ENCODE data around the gene DPYSL3. TPM values are rescaled to one million over a fixed set of nuclear protein-coding genes. Genes with fewer than 3 reads are reported as not detected.
A peak's percentile ranks its signal among the peaks of the same experiment; 100 is the strongest.

The DPYSL3 gene
- total RNA-seq, 1 donor from 2014 or later: 16.4 TPM

- no peak for DNase-seq (ENCODE audit: low read depth)
Measured at GRCh38 chr5:147515269-147515668, 5.4 kb upstream of the DPYSL3 start.

GRCh38 chr5:147512659-147513379, 3.0 kb upstream of the DPYSL3 start:
- no peak for DNase-seq (ENCODE audit: low read depth)

GRCh38 chr5:147510885-147511284, 1.0 kb upstream of the DPYSL3 start:
- no peak for DNase-seq (ENCODE audit: low read depth)

GRCh38 chr5:147509041-147509709, 693 bp downstream of the DPYSL3 start:
- no peak for DNase-seq (ENCODE audit: low read depth)

- no peak for DNase-seq (ENCODE audit: low read depth)
Measured at GRCh38 chr5:147508711-147509040, 1.2 kb downstream of the DPYSL3 start.

- DNase-seq (ENCODE audit: low read depth): peak; percentile 22
Measured at GRCh38 chr5:147507480-147508126, 2.3 kb downstream of the DPYSL3 start.

GRCh38 chr5:147504535-147504934, 5.3 kb downstream of the DPYSL3 start:
- DNase-seq (ENCODE audit: low read depth): no peak

- peak; percentile 36 for DNase-seq (ENCODE audit: low read depth)
Measured at GRCh38 chr5:147504011-147504410, 5.9 kb downstream of the DPYSL3 start.

- no peak for DNase-seq (ENCODE audit: low read depth)
Measured at GRCh38 chr5:147490989-147491388, 18.9 kb downstream of the DPYSL3 start.

- DNase-seq (ENCODE audit: low read depth): no peak
Measured at GRCh38 chr5:147487031-147487750, 22.7 kb downstream of the DPYSL3 start.

GRCh38 chr5:147485814-147486213, 24.1 kb downstream of the DPYSL3 start:
- no peak for DNase-seq (ENCODE audit: low read depth)

- no peak for DNase-seq (ENCODE audit: low read depth)
Measured at GRCh38 chr5:147485046-147485445, 24.8 kb downstream of the DPYSL3 start.

- no peak for DNase-seq (ENCODE audit: low read depth)
Measured at GRCh38 chr5:147484708-147485020, 25.2 kb downstream of the DPYSL3 start.

GRCh38 chr5:147483961-147484707, 25.7 kb downstream of the DPYSL3 start:
- DNase-seq (ENCODE audit: low read depth): peak; percentile 93

GRCh38 chr5:147483188-147483790, 26.6 kb downstream of the DPYSL3 start:
- DNase-seq (ENCODE audit: low read depth): no peak

- DNase-seq (ENCODE audit: low read depth): peak; percentile 40
Measured at GRCh38 chr5:147482706-147483180, 27.1 kb downstream of the DPYSL3 start.

GRCh38 chr5:147481874-147482705, 27.8 kb downstream of the DPYSL3 start:
- DNase-seq (ENCODE audit: low read depth): no peak

GRCh38 chr5:147481376-147481775, 28.5 kb downstream of the DPYSL3 start:
- DNase-seq (ENCODE audit: low read depth): no peak

- peak; percentile 77 for DNase-seq (ENCODE audit: low read depth)
Measured at GRCh38 chr5:147479949-147480348, 29.9 kb downstream of the DPYSL3 start.

- no peak for DNase-seq (ENCODE audit: low read depth)
Measured at GRCh38 chr5:147479444-147479843, 30.4 kb downstream of the DPYSL3 start.

Measured in renal cortical epithelial cell (primary cell).